OCI-LY7 (cell line): ENCODE results near the gene INPP5B. TPM values are rescaled to one million over a fixed set of nuclear protein-coding genes. Genes with fewer than 3 reads are reported as not detected.

Source experiments
- BruUV-seq: library from RNA; stranded (reverse); fragments of 400-500 nt; replicated peaks from 2 replicates; lab custom pipeline; 2021; lab: Mats Ljungman, UMichigan
- CTCF ChIA-PET: fragments of 300-600 bp; sonication (Branson Sonifier 250); formaldehyde crosslinking; loops from one replicate; lab custom pipeline; 2022; ENCODE audit warnings: antibody characterized with exemption; ENCODE audit not compliant: unreplicated experiment; lab: Charles Lee
- POLR2A ChIA-PET: fragments of 300-600 bp; sonication (Branson Sonifier 250); formaldehyde crosslinking; loops from one replicate; lab custom pipeline; 2022; ENCODE audit warnings: antibody characterized with exemption; lab: Charles Lee
- DNase-seq: peaks from one replicate; pipeline ENCODE4 v3.0.0-alpha.2; 2015; ENCODE audit warnings: low spot score
- H2AFZ ChIP-seq: fragments of 200-600 bp; sonication (generic), shearing (Covaris generic); 2 replicates; pipeline ENCODE4 v1.6.1; 2014; ENCODE audit warnings: mild to moderate bottlenecking, antibody characterized with exemption, low read length, moderate library complexity
- H3K27ac ChIP-seq: fragments of 200-600 bp; sonication (generic); 2 replicates; pipeline ENCODE4 v1.5.1; 2014; ENCODE audit warnings: mixed run types, low read depth, mild to moderate bottlenecking, moderate library complexity, low read length, inconsistent platforms; ENCODE audit not compliant: poor library complexity, severe bottlenecking
- H3K36me3 ChIP-seq: fragments of 200-600 bp; sonication (generic); 2 replicates; pipeline ENCODE4 v1.6.1; 2014; ENCODE audit warnings: mild to moderate bottlenecking, antibody characterized with exemption, low read length, moderate library complexity, mixed read lengths; ENCODE audit not compliant: insufficient read depth
- H3K4me1 ChIP-seq: fragments of 200-600 bp; sonication (generic); 2 replicates; pipeline ENCODE4 v1.5.1; 2014; ENCODE audit warnings: mild to moderate bottlenecking, low read length; ENCODE audit not compliant: insufficient read depth, poor library complexity, severe bottlenecking
- H3K4me2 ChIP-seq: fragments of 200-600 bp; sonication (generic); 2 replicates; pipeline ENCODE4 v1.6.1; 2014; ENCODE audit warnings: mild to moderate bottlenecking, low read length
- H3K4me3 ChIP-seq: fragments of 200-600 bp; sonication (generic); 2 replicates; pipeline ENCODE4 v1.5.1; 2014; ENCODE audit warnings: mild to moderate bottlenecking, low read depth, low read length; ENCODE audit not compliant: poor library complexity, severe bottlenecking
- H3K79me2 ChIP-seq: fragments of 200-600 bp; sonication (generic); 2 replicates; pipeline ENCODE4 v1.6.1; 2016; ENCODE audit warnings: low read depth, mild to moderate bottlenecking, low read length, moderate library complexity, mixed read lengths; ENCODE audit not compliant: insufficient read depth
- H3K9me2 ChIP-seq: fragments of 200-600 bp; sonication (generic); 2 replicates; pipeline ENCODE4 v1.6.1; 2016; ENCODE audit warnings: mild to moderate bottlenecking, low read length, mixed read lengths; ENCODE audit not compliant: insufficient read depth
- H3K9me3 ChIP-seq: fragments of 200-600 bp; sonication (generic); 2 replicates; pipeline ENCODE4 v1.6.1; 2014; ENCODE audit warnings: mild to moderate bottlenecking, mixed run types, low read length, mixed read lengths
- H4K20me1 ChIP-seq: fragments of 200-600 bp; sonication (generic); 2 replicates; pipeline ENCODE4 v1.6.1; 2014; ENCODE audit warnings: mild to moderate bottlenecking, antibody characterized with exemption, low read length, moderate library complexity, mixed read lengths; ENCODE audit not compliant: insufficient read depth
- EZH2phosphoT487 ChIP-seq: fragments of 200-600 bp; sonication (generic); IDR thresholded peaks from 2 replicates; pipeline ENCODE4 v1.6.1; 2018; ENCODE audit warnings: low read depth, borderline replicate concordance, mild to moderate bottlenecking, mixed run types, antibody characterized with exemption, low read length, moderate library complexity, mixed read lengths
- intact Hi-C: fragments of 100-400 bp; cut with micrococcal nuclease; formaldehyde crosslinking; loops from one replicate; pipeline ENCODE4 v1.10.0; 2022; ENCODE audit not compliant: unreplicated experiment
- total RNA-seq, 2 experiments: library from RNA; depleted of rRNA in 1 of 2; stranded (reverse); fragments of >200 nt in 1 of 2; shearing (Covaris generic) in 1 of 2; gene quantifications; 2 replicates each; pipeline ENCODE4 v1.2.3, GENCODE V29; 2014 to 2022
- TF ChIP-seq, protein P1 (sequence below): fragments of 200-600 bp; sonication (generic); conservative IDR thresholded peaks from 2 replicates; pipeline ENCODE4 v1.5.1; 2014; ENCODE audit warnings: mild to moderate bottlenecking, antibody characterized with exemption, low read length, moderate library complexity, mixed read lengths

The INPP5B gene
- total RNA-seq, 2 experiments from 2014 or later, result 49.7 to 63.0 TPM

DNA sequence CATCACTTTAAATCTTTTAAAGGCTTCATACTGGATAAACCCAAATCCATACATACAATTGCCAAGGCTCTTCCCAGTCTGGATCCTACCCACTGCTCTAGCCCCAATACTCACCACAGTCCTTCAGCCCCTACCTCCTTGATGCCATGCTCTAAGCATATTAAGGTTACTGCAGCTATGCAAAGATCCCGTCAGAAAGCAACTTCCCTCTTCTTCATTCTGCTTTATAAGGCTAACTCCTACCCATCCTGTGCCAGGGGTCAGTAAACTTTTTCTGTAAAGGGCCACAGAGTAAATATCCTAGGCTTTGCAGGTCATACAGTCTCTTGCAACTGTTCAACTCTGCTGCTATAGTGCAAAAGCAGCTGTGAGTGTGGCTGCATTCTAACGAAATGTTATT, 53.2 kb downstream of the INPP5B start:
- no peaks in the 10 kb centered on the region for H3K9me3 ChIP-seq
- no peaks in the 10 kb centered on the region for H3K9me2 ChIP-seq
- H4K20me1 ChIP-seq, result no peaks in the 10 kb centered on the region
- H3K27ac ChIP-seq, result peak overlapping the region; percentile 20
- POLR2A ChIA-PET, result interaction anchor here (0.7 to 2.5 kb wide), 5 partner anchors 30 to 62 kb away, joined by 3 to 9 read pairs (median 5); no protein-coding TSS in a partner anchor
- H3K4me2 ChIP-seq, result no peak overlapping the region
- peaks cover 12% of the 10 kb centered on the region for H3K4me1 ChIP-seq
- no TSS peak for BruUV-seq
- no peak for DNase-seq
- no peak overlapping the region for H3K4me3 ChIP-seq
- TF ChIP-seq EZH2phosphoT487, result no peak
- TF ChIP-seq, protein P1, sequence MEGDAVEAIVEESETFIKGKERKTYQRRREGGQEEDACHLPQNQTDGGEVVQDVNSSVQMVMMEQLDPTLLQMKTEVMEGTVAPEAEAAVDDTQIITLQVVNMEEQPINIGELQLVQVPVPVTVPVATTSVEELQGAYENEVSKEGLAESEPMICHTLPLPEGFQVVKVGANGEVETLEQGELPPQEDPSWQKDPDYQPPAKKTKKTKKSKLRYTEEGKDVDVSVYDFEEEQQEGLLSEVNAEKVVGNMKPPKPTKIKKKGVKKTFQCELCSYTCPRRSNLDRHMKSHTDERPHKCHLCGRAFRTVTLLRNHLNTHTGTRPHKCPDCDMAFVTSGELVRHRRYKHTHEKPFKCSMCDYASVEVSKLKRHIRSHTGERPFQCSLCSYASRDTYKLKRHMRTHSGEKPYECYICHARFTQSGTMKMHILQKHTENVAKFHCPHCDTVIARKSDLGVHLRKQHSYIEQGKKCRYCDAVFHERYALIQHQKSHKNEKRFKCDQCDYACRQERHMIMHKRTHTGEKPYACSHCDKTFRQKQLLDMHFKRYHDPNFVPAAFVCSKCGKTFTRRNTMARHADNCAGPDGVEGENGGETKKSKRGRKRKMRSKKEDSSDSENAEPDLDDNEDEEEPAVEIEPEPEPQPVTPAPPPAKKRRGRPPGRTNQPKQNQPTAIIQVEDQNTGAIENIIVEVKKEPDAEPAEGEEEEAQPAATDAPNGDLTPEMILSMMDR, result no peak
- peaks cover 44% of the 10 kb centered on the region for H3K36me3 ChIP-seq
- intact Hi-C loops, result loop anchor here (5.0 kb wide), 1 partner anchor 99 kb away; the partner anchor contains the start of gene SF3A3
- CTCF ChIA-PET, result interaction anchor here (1.3 kb wide), 1 partner anchor 61 kb away, joined by 4 read pairs; no protein-coding TSS in a partner anchor
- no peak overlapping the region for H2AFZ ChIP-seq
- peaks cover 11% of the 10 kb centered on the region; the same call in 1 of the 2 replicates for H3K79me2 ChIP-seq

DNA sequence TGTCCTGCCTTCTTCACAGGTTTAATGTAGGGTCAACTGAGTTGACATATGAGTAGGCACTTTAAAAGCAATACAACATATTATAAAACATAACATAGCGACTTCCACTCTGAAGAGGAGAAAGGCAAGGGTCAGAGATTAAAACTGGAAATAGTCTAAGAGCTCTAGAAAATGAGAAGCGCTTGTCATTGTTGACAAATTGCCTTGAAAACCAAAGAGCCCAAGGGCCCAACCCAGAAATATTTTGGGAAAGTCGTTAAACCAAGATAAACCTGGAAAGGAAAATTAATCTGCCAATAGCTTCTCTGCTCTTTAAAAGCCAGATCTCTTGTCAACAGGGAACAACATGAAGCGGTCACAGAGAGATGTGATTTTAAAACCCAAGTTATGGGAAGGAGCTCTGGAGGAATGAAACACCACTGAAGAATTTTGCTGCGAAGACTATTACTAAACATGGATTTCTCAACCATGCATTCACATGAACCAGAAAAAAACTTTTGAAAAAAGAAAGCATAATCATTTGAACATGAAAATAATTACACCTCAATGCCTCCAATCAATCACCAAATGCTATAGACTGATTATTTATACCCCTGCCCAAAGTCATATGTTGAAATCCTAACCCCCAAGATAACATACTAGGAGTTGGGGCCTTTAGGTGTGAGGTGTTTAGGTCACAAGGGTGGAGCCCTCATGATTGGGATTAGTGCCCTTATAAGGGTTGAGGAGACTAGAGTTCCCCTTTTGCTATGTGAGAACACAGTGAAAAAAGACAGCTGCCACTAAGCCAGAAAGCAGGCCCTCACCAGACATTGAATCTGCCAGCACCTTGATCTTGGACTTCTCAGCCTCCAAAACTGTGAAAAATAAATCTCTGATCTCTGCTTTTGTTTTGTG, 54.5 kb downstream of the INPP5B start:
- Histone ChIP-seq H3K79me2 (peaks cover 5% of the 10 kb centered on the region; the same call in 1 of the 2 replicates), H3K36me3 (peaks cover 46% of the 10 kb centered on the region), H4K20me1 (no peaks in the 10 kb centered on the region), H3K9me3 (no peaks in the 10 kb centered on the region), H3K27ac (no peak overlapping the region), H3K4me3 (no peak overlapping the region), H3K4me1 (peaks cover 12% of the 10 kb centered on the region), H2AFZ (no peak overlapping the region), H3K9me2 (no peaks in the 10 kb centered on the region), H3K4me2 (no peak overlapping the region)
- no TSS peak for BruUV-seq
- intact Hi-C loops, result loop anchor here (5.0 kb wide), 1 partner anchor 100 kb away; the partner anchor contains the start of gene SF3A3
- peak; percentile 15 for DNase-seq
- POLR2A ChIA-PET, result interaction anchor here (0.5 to 2.2 kb wide), 5 partner anchors 13 to 117 kb away, joined by 3 to 7 read pairs (median 3); no protein-coding TSS in a partner anchor
- TF ChIP-seq EZH2phosphoT487, result no peak
- TF ChIP-seq, protein P1, result no peak
- CTCF ChIA-PET, result no interaction called here
